Skeletal muscle satellite cell (primary cell): ENCODE data around the gene MAN2A2.

Source experiments
- H3K27me3 ChIP-seq: 2 replicates; pipeline ENCODE4 v1.7.0; 2013; ENCODE audit warnings: low read length; ENCODE audit not compliant: control insufficient read depth, insufficient read depth
- H3K36me3 ChIP-seq: 2 replicates; pipeline ENCODE4 v1.7.0; 2013; ENCODE audit warnings: mild to moderate bottlenecking, control low read depth, low read length; ENCODE audit not compliant: insufficient read depth
- H3K4me1 ChIP-seq: 2 replicates; pipeline ENCODE4 v1.7.0; 2013; ENCODE audit warnings: low read length; ENCODE audit not compliant: control insufficient read depth, insufficient read depth
- H3K4me2 ChIP-seq: 2 replicates; pipeline ENCODE4 v1.7.0; 2013; ENCODE audit warnings: mild to moderate bottlenecking, low read length
- H3K4me3 ChIP-seq: 2 replicates; pipeline ENCODE4 v1.7.0; 2013; ENCODE audit warnings: low read length
- H3K9ac ChIP-seq: 2 replicates; pipeline ENCODE4 v1.7.0; 2013; ENCODE audit warnings: mild to moderate bottlenecking, low read depth, low read length, moderate library complexity
- H3K9me3 ChIP-seq: replicated peaks from 2 replicates; pipeline ENCODE4 v1.7.0; 2013; ENCODE audit warnings: mild to moderate bottlenecking, control low read depth, low read length

MAN2A2 gene

DNA sequence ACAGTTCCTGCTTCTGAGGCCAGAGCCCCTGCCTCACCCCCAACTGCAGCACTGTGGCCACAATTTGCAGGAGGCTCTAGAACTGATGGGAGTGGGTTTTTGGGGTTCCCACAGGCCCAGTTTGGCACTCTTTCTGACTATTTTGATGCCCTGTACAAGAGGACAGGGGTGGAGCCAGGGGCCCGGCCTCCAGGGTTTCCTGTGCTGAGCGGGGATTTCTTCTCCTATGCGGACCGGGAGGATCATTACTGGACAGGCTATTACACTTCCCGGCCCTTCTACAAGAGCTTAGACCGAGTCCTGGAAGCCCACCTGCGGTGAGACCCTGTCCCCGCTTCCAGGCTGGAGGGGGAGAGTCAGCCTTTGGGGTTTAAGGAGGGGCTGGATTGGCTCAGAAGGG lies 6.9 kb downstream of the MAN2A2 start:
- Histone ChIP-seq H3K4me2 (no peak overlapping the region), H3K9ac (no peak overlapping the region), H3K27me3 (no peaks in the 10 kb centered on the region), H3K9me3 (no peaks in the 10 kb centered on the region), H3K4me3 (no peak overlapping the region), H3K4me1 (no peaks in the 10 kb centered on the region), H3K36me3 (peaks cover 40% of the 10 kb centered on the region)

DNA sequence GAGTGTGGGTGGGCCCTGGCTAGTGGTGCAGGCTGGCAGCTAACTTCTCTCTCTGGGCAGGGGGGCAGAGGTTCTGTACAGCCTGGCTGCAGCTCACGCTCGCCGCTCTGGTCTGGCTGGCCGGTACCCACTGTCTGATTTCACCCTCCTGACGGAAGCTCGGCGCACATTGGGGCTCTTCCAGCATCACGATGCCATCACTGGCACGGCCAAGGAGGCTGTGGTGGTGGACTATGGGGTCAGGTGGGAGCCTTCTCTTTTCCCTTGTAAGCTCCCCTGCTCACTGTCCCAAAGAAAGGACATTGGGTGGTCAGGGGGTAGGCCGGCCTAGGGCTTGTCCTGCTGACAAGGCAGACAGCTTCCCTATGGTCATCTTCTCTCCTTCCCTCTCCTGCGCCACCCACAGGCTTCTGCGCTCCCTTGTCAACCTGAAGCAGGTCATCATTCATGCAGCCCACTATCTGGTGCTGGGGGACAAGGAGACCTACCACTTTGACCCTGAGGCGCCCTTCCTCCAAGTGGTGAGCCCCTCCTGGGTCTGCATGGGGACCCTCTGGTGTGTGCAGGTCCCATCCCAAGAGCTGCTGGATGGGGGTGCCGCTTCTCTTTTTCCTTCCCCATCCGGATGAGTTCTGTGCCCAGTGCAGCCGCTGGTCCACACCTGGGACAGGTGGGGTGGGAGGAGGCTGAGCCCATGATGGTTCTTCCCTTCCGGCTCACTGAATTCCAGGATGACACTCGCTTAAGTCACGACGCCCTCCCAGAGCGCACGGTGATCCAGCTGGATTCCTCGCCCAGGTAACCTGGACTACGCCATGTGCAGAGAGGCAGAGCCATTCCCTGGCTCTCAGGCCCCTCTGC lies 7.6 kb downstream of the MAN2A2 start:
- Histone ChIP-seq H3K36me3 (peaks cover 38% of the 10 kb centered on the region), H3K27me3 (no peaks in the 10 kb centered on the region), H3K9ac (no peak overlapping the region), H3K4me2 (no peak overlapping the region), H3K4me1 (no peaks in the 10 kb centered on the region), H3K4me3 (no peak overlapping the region), H3K9me3 (no peaks in the 10 kb centered on the region)

- H3K27me3 ChIP-seq = no peaks in the 10 kb centered on the region
- H3K4me2 ChIP-seq = no peak overlapping the region
- H3K9me3 ChIP-seq = no peaks in the 10 kb centered on the region
- no peaks in the 10 kb centered on the region for H3K4me1 ChIP-seq
- no peak overlapping the region for H3K9ac ChIP-seq
- H3K4me3 ChIP-seq = no peak overlapping the region
- peaks cover 36% of the 10 kb centered on the region for H3K36me3 ChIP-seq
Observed at GRCh38 chr15:90911302-90911623, 8.2 kb downstream of the MAN2A2 start.

DNA sequence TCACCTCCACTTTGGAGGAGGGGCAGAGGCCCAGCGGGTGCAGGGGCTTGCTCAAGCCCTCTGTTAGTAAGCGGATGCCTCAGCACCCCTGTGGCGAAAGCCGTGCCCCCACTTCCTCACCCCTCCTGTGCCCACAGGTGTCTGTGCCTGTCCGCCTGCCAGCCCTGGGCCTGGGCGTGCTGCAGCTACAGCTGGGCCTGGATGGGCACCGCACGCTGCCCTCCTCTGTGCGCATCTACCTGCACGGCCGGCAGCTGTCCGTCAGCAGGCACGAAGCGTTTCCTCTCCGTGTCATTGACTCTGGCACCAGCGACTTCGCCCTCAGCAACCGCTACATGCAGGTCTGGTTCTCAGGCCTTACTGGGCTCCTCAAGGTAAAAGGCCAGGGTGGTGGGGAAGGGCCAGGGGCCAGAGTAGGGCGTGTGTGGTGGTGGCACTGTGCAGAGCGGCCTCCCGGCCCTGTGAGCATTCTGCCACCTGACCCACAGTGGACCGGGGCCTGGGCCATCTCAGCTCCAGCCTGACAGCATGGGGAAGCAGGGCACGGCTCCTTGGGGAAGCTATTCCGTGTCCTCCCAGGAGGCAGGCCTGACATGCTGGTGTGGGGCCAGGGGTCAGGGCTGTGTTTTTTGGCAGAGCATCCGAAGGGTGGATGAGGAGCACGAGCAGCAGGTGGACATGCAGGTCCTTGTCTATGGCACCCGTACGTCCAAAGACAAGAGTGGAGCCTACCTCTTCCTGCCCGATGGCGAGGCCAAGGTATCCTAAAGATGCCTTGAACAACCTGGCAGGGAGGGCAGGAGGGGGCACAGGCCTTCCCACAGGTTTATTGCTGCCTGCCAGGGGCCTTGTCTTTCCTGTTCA lies 9.0 kb downstream of the MAN2A2 start:
- Histone ChIP-seq H3K4me3 (no peak overlapping the region), H3K36me3 (peaks cover 38% of the 10 kb centered on the region)

DNA sequence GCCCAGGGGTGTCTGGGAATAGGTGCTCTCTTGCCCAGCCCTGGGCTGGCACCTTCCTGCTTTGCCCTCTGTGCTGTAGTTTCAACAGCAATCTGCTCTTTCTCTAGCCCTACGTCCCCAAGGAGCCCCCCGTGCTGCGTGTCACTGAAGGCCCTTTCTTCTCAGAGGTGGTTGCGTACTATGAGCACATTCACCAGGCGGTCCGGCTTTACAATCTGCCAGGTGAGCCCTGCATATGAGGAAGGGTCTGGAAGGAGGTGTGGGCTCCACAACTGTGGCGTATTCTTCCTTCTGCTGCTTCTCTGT lies 9.6 kb downstream of the MAN2A2 start:
- Histone ChIP-seq H3K27me3 (no peaks in the 10 kb centered on the region), H3K9ac (no peak overlapping the region), H3K4me2 (no peak overlapping the region), H3K4me3 (no peak overlapping the region), H3K4me1 (no peaks in the 10 kb centered on the region), H3K36me3 (peaks cover 37% of the 10 kb centered on the region), H3K9me3 (no peaks in the 10 kb centered on the region)

More for the DNA sequence above, 9.0 kb downstream of the MAN2A2 start:
- Histone ChIP-seq H3K4me1 (no peaks in the 10 kb centered on the region), H3K4me2 (no peak overlapping the region), H3K27me3 (no peaks in the 10 kb centered on the region), H3K9ac (no peak overlapping the region), H3K9me3 (no peaks in the 10 kb centered on the region)

- Histone ChIP-seq H3K4me3 (no peak overlapping the region), H3K36me3 (peaks cover 40% of the 10 kb centered on the region), H3K27me3 (no peaks in the 10 kb centered on the region), H3K4me2 (no peak overlapping the region), H3K9ac (no peak overlapping the region), H3K4me1 (no peaks in the 10 kb centered on the region), H3K9me3 (no peaks in the 10 kb centered on the region)
Observed at GRCh38 chr15:90913398-90913944, 10.4 kb downstream of the MAN2A2 start.

- Histone ChIP-seq H3K4me1 (no peaks in the 10 kb centered on the region), H3K4me3 (no peak overlapping the region), H3K27me3 (no peaks in the 10 kb centered on the region), H3K36me3 (peaks cover 48% of the 10 kb centered on the region), H3K4me2 (no peak overlapping the region), H3K9ac (no peak overlapping the region), H3K9me3 (no peaks in the 10 kb centered on the region)
Observed at GRCh38 chr15:90914305-90915080, 11.4 kb downstream of the MAN2A2 start.

DNA sequence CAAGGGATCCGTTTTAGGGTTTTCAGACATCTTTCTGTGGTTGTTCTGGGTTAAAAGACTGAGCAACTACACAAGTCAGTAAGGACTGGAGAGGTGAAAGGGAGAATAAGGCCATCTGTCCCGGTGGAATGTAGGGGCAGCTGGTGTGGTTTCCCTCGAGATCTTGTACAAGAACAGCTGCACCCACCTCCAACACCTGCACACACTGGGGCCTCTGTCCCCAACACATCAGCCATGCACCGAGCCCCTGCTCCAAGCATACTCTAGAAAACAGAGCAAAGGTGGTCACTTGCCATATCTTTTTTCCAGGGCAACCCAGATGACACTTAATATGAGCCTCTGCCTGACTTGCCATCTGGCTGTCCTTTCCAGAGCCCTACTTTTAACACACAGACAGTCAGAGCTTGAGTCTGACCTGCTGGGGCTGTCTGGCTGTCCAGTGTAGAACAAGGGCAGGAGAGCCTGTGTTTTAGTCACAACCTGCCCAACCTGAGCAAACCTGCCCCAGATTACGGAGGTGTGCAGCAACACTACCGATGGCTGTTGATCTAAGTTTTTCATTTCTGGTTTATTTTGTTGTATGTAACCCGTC lies 12.2 kb downstream of the MAN2A2 start:
- no peak overlapping the region for H3K4me2 ChIP-seq
- H3K9ac ChIP-seq = no peak overlapping the region
- no peaks in the 10 kb centered on the region for H3K27me3 ChIP-seq
- H3K4me1 ChIP-seq = no peaks in the 10 kb centered on the region
- H3K9me3 ChIP-seq = no peaks in the 10 kb centered on the region
- H3K4me3 ChIP-seq = no peak overlapping the region
- H3K36me3 ChIP-seq = peaks cover 56% of the 10 kb centered on the region

- no peak overlapping the region for H3K4me2 ChIP-seq
- H3K4me1 ChIP-seq = no peaks in the 10 kb centered on the region
- H3K9me3 ChIP-seq = no peaks in the 10 kb centered on the region
- no peak overlapping the region for H3K4me3 ChIP-seq
- peaks cover 61% of the 10 kb centered on the region for H3K36me3 ChIP-seq
- H3K27me3 ChIP-seq = no peaks in the 10 kb centered on the region
- no peak overlapping the region for H3K9ac ChIP-seq
Observed at GRCh38 chr15:90915808-90916440, 12.8 kb downstream of the MAN2A2 start.

- H3K36me3 ChIP-seq = peaks cover 59% of the 10 kb centered on the region
- no peaks in the 10 kb centered on the region for H3K9me3 ChIP-seq
- no peak overlapping the region for H3K9ac ChIP-seq
- H3K4me1 ChIP-seq = no peaks in the 10 kb centered on the region
- H3K4me3 ChIP-seq = no peak overlapping the region
- H3K27me3 ChIP-seq = no peaks in the 10 kb centered on the region
- no peak overlapping the region for H3K4me2 ChIP-seq
Observed at GRCh38 chr15:90916461-90916860, 13.4 kb downstream of the MAN2A2 start.
